CD4-positive, alpha-beta T cell treated with Interleukin-4 for 1 hour (primary cell): ENCODE results near the gene FTO.

Experiments used
- DNase-seq, 2 donors: peaks; one replicate each; pipeline ENCODE4 v3.0.0-alpha.2; 2020 to 2022

FTO gene

DNA sequence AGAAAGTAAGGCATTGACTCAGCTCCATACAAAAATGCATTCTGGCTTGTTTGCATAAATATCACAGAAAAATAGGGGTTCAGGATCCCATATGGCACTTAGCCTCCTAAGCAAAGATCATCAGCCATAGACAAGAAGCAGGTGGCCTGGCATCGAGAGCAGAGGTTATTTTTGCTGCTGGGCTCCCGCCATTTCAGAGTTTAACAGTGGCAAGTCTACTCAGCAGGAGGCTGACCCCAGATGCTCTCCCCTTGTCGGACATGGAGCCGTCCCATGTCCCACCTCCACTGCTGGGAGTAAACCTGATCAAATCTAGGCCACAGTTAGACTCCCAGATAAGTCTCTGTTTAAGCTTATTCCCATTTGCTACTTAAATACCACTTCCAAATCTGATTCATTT, 269.1 kb downstream of the FTO start:
- no peak for DNase-seq

- no peak for DNase-seq
Observed at GRCh38 chr16:53974484-53975080, 270.6 kb downstream of the FTO start.

- DNase-seq = no peak
Observed at GRCh38 chr16:53980675-53981074, 276.7 kb downstream of the FTO start.

GRCh38 chr16:53982631-53983042, 278.7 kb downstream of the FTO start:
- no peak for DNase-seq

GRCh38 chr16:53984936-53985335, 281.0 kb downstream of the FTO start:
- no peak for DNase-seq

GRCh38 chr16:53985861-53986260, 281.9 kb downstream of the FTO start:
- no peak for DNase-seq

DNA sequence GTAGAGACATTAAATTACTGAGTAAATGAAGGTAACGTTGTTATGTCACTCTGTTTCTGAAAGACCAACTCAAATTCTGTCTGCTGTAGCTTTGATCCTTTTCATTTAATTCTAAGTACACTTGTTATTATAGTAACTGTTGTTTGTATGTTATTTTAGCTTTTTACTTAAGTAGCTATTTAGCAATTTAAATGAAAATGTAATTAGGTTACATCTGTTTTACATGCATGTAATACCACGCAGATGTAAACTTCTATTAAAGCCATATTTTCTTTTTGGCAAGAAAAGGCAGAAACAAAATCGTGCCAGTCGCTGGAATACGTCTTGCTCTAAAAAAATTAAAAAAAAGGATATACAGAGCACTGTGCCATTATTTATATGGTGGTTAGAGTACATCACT, 282.8 kb downstream of the FTO start:
- no peak for DNase-seq

DNA sequence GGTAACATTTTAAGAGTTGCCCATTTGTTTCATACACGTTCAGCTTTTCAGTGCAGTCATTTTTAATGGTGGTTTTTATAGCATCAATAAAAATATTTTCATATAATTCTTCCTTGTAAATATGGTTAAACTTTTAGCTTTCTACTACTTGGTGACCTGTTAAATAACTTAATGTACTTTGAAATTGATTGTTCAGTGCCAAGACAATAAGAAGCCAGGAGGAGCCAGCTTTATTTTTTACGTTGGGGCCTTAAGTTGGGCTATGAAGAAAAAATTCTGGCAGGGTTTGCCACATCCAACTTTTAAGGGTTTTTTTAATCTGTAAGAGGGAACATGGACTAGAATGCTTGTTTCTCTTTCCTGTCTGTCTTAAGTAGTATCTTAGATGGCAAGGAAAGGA, 284.2 kb downstream of the FTO start:
- no peak for DNase-seq

GRCh38 chr16:53989597-53989996, 285.6 kb downstream of the FTO start:
- no peak for DNase-seq

DNA sequence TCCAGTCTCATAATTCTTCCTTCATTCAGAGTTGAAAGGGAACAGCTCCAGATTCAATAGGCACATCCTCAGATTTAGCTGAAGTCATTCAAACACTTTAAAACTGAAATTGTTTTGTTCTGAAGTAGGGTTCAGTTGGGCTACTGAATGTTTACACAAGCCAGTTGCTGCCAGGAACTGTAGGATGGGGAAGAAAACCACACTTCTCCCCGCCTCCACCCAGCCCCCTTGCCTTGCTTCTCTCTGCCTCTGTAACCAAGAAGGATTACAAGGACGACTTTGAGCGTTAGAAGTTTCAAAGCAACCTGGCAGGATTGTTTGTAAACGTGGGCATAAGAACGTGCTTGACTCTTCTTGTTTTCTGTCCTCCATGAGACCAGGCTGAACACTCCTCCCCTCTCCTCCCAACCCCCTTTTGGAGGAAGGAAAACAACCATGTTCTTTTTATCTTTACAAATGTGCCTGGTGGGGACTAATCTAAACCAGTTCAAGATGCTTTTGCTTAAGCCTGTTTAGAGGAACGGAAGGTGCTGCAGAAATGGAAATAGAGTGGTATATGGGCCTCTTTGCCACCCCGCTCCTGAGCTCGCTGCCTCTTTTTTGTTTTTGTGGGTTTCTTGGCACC, 287.9 kb downstream of the FTO start:
- no peak for DNase-seq

GRCh38 chr16:53995378-53995777, 291.4 kb downstream of the FTO start:
- no peak for DNase-seq

DNA sequence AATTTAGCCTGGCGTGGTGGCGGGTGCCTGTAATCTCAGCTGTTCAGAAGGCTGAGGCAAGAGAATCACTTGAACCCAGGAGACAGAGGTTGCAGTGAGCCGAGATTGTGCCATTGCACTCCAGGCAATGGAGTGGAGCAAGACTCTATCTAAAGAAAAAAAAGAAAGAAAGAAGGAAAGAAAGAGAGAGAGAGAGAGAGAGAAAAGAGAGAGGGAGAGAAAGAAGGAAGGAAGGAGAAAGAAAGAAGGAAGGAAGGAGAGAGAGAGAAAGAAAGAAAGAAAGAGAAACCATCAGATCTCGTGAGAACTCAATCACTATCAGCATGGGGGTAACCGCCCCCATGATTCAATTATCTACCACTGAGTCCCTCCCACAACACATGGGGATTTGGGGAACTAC, 293.0 kb downstream of the FTO start:
- no peak for DNase-seq

DNA sequence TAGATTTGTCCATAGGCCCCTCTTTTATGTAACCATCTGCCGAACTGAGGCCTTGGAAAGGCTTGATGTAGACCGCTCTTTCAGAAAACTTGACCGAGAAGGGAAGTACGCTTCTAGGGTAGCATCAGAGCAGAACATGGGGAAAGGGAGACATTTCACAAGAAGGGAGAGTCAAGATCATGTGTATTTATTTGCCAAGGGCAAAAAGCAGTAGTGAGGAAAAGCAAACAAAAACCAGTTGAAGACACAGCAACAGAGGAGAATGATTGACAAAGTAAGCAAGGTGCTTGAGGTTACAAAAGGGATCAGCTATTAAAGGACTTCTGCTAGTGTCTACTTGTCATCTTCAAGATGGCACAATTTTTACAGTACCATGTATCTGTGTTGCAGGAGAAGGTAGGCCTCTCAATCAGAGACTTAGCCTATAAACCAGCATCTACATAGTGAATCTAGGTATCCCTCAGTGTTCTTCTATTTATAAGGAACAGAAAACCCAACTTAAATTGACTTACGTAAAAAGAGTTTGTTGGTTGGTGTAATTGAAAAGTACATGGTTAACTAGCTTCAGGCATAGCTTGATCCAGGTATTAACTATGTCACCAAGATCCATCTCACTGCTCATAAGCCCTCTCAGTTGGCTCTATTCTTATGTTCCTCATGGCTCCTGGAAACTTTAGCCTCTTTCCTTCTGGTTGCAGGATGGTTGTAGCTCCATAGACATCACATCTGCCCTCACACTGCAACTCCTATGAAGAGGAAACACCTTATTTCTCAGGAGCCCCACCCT, 294.3 kb downstream of the FTO start:
- no peak for DNase-seq

DNA sequence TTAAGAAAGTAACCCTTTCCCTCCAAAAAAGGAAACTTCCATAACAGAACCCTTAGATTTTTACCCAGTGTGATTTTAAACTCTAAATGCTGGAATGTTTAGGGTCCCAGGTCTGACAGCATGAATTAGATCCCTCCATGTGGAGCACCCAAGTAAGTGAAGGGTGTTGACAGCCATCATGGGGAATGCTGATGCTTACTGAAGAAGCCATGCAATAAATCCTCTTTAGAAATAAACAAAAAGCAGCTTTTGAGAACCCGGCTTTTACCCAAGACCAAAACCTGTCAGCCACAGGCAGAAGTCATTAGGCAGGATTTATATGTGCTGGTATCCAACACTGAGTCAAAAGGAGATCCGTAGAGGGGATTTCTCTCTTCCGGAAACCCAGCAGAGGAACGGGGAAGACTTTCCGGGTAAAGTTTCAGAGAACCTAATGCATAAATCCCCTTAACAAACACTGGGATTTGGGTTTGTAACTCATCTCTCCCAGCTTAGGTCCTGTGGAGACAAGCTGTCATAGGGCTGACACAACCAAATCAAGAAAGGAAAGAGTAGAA, 295.1 kb downstream of the FTO start:
- DNase-seq = no peak

DNA sequence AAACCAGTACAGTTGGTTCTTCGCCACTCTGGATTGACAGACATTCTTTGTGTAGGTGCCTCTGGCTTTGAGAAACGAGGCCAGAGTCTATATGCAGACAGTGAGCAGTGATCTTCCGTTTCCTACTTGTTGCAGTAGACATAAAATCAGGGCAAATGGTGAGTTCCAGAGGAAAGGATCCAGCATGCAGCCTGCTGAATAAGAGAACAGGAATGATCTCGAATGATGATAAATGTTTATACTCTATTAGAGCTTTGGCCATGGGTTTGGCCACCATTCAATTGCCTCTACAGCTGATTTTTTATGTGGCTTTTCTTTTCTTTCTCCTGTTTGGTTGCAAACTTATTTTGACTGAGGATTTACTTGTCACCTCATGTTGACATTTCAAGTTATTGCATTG, 295.9 kb downstream of the FTO start:
- DNase-seq = no peak

DNA sequence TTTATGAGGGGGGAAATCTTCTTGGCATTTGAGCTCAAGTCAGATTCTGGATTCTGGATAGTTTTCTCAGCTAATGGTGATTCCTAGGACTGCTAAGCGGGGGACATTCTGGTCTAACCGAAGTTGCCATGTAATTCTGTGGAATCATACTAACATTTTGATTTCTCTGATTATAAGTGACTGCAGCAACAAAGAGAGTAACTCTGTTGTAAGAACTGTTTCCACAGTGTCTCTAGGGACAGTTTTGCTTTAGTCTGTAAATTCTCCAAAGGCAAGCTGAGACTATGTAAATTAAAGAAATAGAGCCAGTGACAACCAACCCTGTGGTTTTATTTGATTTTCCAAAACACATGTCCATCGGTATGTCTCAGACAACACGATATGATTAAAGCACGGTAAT, 296.4 kb downstream of the FTO start:
- no peak for DNase-seq

- DNase-seq = no peak
Observed at GRCh38 chr16:54006693-54007092, 302.7 kb downstream of the FTO start.

- no peak for DNase-seq
Observed at GRCh38 chr16:54007504-54007903, 303.5 kb downstream of the FTO start.

DNA sequence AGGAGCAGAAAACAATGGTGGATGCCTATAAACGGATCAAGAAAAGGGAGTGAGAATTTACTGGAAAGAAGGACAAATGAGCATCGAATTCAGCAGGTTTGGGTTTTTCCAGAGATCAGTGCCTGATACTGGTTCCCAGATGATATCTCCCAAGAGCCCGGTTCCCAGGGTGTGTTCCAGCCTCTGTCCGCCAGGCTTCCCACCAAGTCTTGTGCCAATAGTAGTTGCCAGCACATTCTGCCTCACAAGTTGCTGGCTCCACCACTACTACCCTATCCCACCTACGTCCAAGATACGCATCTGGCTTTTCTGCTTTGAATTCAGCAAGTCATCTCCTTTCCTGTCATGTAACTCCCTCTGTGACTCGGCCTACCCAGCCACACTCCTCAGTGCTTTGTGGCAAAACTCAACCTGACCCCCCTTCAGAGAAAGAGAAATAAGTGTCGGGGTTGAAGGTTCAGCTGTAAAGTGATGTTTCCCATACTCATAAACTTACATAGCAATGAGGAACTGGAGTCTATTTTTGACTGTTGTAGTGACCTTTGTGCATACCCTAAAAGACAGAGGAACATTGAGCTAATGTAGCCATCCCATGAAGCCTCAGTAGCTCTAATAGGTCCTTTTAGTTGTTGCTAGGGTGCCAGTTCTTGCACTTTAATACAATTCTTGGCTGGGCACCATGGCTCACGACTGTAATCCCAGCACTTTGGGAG, 305.7 kb downstream of the FTO start:
- DNase-seq = no peak

DNA sequence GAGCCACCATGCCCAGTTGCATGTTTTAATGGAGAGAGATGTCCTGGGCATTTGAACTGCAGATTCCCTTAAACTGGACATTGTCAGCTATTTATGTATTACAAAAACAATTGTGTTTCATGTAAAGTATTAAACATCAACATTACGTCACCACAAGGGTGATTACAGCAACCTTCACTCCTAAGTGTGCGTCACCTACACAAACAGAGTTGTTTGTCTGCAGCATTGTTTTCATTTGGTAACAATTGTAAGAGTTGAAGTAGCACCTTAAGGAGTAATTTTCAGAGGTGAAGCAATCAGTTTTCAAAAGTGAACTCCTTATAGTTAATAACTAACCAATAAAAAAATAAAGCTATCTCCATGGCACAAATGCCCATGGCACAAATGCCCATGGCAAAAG, 311.2 kb downstream of the FTO start:
- no peak for DNase-seq

DNA sequence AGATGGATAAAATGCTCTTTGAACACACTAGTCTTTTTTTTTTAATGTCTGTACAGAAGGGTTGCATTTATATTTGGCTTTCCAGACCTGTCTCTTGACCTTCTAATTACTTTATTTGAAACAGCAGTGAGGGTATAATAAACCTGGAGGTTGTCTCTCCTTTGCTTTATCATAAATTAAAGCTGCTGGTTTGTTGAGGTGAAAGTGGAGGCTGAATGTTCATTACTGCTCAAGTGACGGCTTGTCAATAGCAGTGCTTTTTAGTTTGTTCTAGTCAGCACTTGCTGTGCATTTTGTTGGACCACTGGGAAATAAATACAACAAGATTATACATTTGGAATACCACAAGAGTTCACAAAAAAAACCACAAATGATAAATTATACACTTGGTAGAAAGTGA, 318.4 kb downstream of the FTO start:
- DNase-seq = no peak

GRCh38 chr16:54026456-54026855, 322.5 kb downstream of the FTO start:
- no peak for DNase-seq

GRCh38 chr16:54027062-54027461, 323.1 kb downstream of the FTO start:
- DNase-seq = no peak
